ENCODE data around the gene ZNF652.
"Not testable (repeated sequence)": the region's sequence is repeated elsewhere in the genome, so short reads cannot be mapped to it uniquely, and the experiment has no call there.

Gene ZNF652

DNA sequence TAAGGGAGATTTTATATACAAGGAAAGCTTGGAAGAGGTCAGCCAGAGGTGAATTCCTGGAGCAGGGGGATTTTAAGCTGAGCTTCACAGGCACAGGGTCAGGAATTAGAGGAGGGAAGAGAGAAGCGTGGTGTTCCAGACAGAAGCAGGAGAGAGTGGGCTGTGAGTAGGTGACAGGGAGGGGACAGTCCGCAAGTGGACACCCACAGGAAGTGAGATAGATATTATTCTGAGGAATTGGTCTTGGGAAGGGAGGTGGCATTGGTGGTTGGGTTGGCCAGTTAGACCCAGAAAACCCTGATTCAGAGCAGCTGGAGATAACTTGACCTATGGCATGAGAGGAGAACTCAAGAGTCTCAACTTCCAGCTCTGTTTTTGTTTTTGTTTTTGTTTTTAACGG lies 37.9 kb upstream of the ZNF652 start:
- DNase-seq, result no peak
- H3K36me3 ChIP-seq (ENCODE audit: control insufficient read depth, insufficient read depth, low read length), result peaks cover 5% of the 10 kb centered on the region
- no peak overlapping the region for H3K27ac ChIP-seq (ENCODE audit: low read depth, low read length)
- H3K18ac ChIP-seq (ENCODE audit: low read length), result no peak overlapping the region
- no peaks in the 10 kb centered on the region for H3K79me2 ChIP-seq (ENCODE audit: control insufficient read depth, insufficient read depth, low read length)
- H3K79me1 ChIP-seq (ENCODE audit: low read length), result no peaks in the 10 kb centered on the region
- no peak overlapping the region for H2BK5ac ChIP-seq (ENCODE audit: low read length)
- H2BK15ac ChIP-seq (replicated peaks; ENCODE audit: low read depth), result no peak overlapping the region
- no peak overlapping the region for H3K4me2 ChIP-seq (ENCODE audit: low read length)
- WGBS (ENCODE audit: extremely low coverage, insufficient coverage, low lambda C conversion rate), result no CpG with 5 or more reads among the region's 3 CpGs
- H4K5ac ChIP-seq (ENCODE audit: low read length), result no peak overlapping the region
- H3K4me3 ChIP-seq (ENCODE audit: low read length), result no peak overlapping the region
- no peak overlapping the region for H3K9ac ChIP-seq (ENCODE audit: low read length)
- H2AK5ac ChIP-seq (ENCODE audit: low read length), result no peak overlapping the region
- H3K23ac ChIP-seq (ENCODE audit: low read length), result no peak overlapping the region
- no peak overlapping the region for H3K56ac ChIP-seq (ENCODE audit: low read length)
- no peaks in the 10 kb centered on the region for H3K4me1 ChIP-seq (ENCODE audit: control insufficient read depth, low read depth, low read length)
- H3K4ac ChIP-seq (ENCODE audit: low read depth, low read length), result no peak overlapping the region
- H2BK120ac ChIP-seq (ENCODE audit: low read depth, low read length), result no peak overlapping the region
- no peaks in the 10 kb centered on the region for H3K27me3 ChIP-seq (ENCODE audit: insufficient read depth, low read length, poor library complexity)
- H4K8ac ChIP-seq (ENCODE audit: low read depth, low read length), result no peak overlapping the region

DNA sequence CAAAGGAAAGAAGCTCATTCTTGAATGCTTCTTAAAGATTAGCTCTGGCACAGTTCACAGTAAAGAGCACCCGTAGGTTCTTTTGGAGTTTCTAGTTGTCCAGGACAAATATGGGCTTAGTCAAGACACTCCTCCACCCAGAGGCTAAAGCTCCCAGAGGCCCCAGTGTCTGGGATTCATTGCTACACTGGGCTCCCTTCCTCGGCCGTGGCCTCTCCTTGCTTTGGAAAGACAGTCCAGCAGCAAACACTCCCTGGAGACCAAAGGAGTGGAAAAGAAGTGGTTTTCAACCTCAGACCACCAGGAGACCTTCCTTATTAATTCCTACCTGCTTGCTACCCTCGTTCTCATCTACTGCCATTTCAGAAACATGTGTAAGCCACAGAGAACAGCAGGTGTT lies 35.5 kb upstream of the ZNF652 start:
- no peaks in the 10 kb centered on the region for H3K79me1 ChIP-seq (ENCODE audit: low read length)
- H3K79me2 ChIP-seq (ENCODE audit: control insufficient read depth, insufficient read depth, low read length), result no peaks in the 10 kb centered on the region
- no peak overlapping the region for H3K18ac ChIP-seq (ENCODE audit: low read length)
- no peak overlapping the region for H3K23ac ChIP-seq (ENCODE audit: low read length)
- no peak overlapping the region for H3K4me2 ChIP-seq (ENCODE audit: low read length)
- H3K4ac ChIP-seq (ENCODE audit: low read depth, low read length), result no peak overlapping the region
- H3K27ac ChIP-seq (ENCODE audit: low read depth, low read length), result no peak overlapping the region
- H2BK15ac ChIP-seq (replicated peaks; ENCODE audit: low read depth), result no peak overlapping the region
- H4K5ac ChIP-seq (ENCODE audit: low read length), result no peak overlapping the region
- no peaks in the 10 kb centered on the region for H3K27me3 ChIP-seq (ENCODE audit: insufficient read depth, low read length, poor library complexity)
- no peak overlapping the region for H3K4me3 ChIP-seq (ENCODE audit: low read length)
- H2BK120ac ChIP-seq (ENCODE audit: low read depth, low read length), result no peak overlapping the region
- no peaks in the 10 kb centered on the region for H3K36me3 ChIP-seq (ENCODE audit: control insufficient read depth, insufficient read depth, low read length)
- DNase-seq, result no peak
- no peak overlapping the region for H4K8ac ChIP-seq (ENCODE audit: low read depth, low read length)
- H2AK5ac ChIP-seq (ENCODE audit: low read length), result no peak overlapping the region
- H3K56ac ChIP-seq (ENCODE audit: low read length), result no peak overlapping the region
- WGBS (ENCODE audit: extremely low coverage, insufficient coverage, low lambda C conversion rate), result no CpG with 5 or more reads among the region's 4 CpGs
- H2BK5ac ChIP-seq (ENCODE audit: low read length), result no peak overlapping the region
- H3K9ac ChIP-seq (ENCODE audit: low read length), result no peak overlapping the region
- no peaks in the 10 kb centered on the region for H3K4me1 ChIP-seq (ENCODE audit: control insufficient read depth, low read depth, low read length)

DNA sequence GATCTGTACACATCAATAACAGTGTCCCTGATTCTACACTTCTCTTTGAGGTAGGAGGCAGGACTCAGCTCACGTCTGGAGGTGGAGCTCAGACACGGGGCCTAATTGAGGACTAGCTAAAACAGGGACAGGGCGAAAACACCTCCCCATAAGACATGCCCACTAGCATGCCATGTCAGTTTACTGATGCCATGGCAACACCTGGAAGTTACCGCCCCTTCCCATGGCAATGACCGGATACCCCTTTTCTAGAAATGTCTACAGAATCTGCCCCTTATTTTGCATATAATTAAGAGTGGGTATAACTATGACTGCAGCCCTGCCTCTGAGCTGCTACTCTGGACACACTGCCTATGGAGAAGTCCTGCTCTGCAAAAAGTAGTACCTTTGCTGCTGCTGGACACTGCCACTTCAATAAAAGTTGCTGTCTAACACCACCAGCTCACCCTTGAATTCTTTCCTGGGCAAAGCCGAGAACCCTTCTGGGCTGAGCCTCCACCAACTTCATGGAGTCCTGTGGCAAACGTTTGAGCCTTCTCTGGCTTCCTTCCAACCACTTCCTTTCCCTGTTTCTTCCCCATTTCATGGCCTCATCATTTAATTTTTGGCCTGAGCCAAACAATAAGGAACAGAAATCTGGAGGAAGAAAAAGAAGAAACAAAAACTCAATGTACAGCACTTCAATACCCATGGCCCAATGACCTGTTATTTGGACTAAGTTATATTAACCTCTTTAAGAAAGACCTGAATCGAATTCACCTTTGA lies 31.6 kb upstream of the ZNF652 start:
- no peaks in the 10 kb centered on the region for H3K27me3 ChIP-seq (ENCODE audit: insufficient read depth, low read length, poor library complexity)
- no peak overlapping the region for H3K4me3 ChIP-seq (ENCODE audit: low read length)
- no CpG with 5 or more reads among the region's 8 CpGs for WGBS (ENCODE audit: extremely low coverage, insufficient coverage, low lambda C conversion rate)
- no peak for DNase-seq
- no peaks in the 10 kb centered on the region for H3K79me2 ChIP-seq (ENCODE audit: control insufficient read depth, insufficient read depth, low read length)
- H3K79me1 ChIP-seq (ENCODE audit: low read length), result no peaks in the 10 kb centered on the region
- H3K4ac ChIP-seq (ENCODE audit: low read depth, low read length), result no peak overlapping the region
- no peak overlapping the region for H3K4me2 ChIP-seq (ENCODE audit: low read length)
- no peak overlapping the region for H2BK5ac ChIP-seq (ENCODE audit: low read length)
- no peak overlapping the region for H2BK120ac ChIP-seq (ENCODE audit: low read depth, low read length)
- H3K23ac ChIP-seq (ENCODE audit: low read length), result no peak overlapping the region
- H4K8ac ChIP-seq (ENCODE audit: low read depth, low read length), result no peak overlapping the region
- no peak overlapping the region for H2AK5ac ChIP-seq (ENCODE audit: low read length)
- no peak overlapping the region for H3K56ac ChIP-seq (ENCODE audit: low read length)
- H3K4me1 ChIP-seq (ENCODE audit: control insufficient read depth, low read depth, low read length), result no peaks in the 10 kb centered on the region
- H3K9ac ChIP-seq (ENCODE audit: low read length), result no peak overlapping the region
- no peak overlapping the region for H3K18ac ChIP-seq (ENCODE audit: low read length)
- no peak overlapping the region for H2BK15ac ChIP-seq (replicated peaks; ENCODE audit: low read depth)
- no peak overlapping the region for H4K5ac ChIP-seq (ENCODE audit: low read length)
- no peaks in the 10 kb centered on the region for H3K36me3 ChIP-seq (ENCODE audit: control insufficient read depth, insufficient read depth, low read length)
- no peak overlapping the region for H3K27ac ChIP-seq (ENCODE audit: low read depth, low read length)

DNA sequence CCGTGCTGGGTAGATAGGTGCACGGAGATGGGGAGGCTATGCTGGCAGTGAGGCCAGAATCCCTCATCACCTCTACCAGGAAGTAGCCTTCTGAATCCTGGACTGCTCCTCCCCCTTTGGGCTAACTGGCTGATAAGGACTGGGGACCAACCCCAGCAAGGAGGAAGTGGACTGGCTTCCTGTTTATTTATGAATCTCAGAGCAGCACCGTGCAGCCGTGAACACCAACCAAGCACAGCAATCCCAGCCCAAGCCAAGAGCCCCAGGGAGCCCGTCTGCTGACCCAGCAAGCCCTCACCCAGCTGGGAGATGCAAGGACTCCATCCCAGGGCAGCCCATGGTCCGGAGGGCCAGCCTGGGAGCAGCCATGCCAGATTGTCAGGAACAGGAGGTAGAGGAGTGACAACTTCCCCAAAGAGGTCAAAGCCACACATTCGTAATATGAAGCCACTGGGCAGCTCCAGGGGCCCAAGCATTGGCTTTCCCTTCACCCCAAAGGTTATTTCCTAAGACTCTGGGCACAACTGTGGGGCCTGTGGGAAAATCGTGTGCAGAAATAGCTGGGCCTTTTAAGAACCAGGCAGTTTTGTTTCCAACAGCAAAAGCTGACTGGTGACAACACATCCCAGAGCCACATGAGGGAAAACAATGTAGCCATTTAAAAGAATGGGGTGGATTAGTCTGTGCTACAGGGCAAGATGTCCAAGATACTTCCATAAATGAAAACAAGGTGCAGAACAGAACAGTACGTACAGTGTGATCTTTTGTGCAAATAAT lies 28.7 kb upstream of the ZNF652 start:
- no peak overlapping the region for H4K5ac ChIP-seq (ENCODE audit: low read length)
- no peaks in the 10 kb centered on the region for H3K4me1 ChIP-seq (ENCODE audit: control insufficient read depth, low read depth, low read length)
- H3K9ac ChIP-seq (ENCODE audit: low read length), result no peak overlapping the region
- H3K4me2 ChIP-seq (ENCODE audit: low read length), result no peak overlapping the region
- H3K79me2 ChIP-seq (ENCODE audit: control insufficient read depth, insufficient read depth, low read length), result no peaks in the 10 kb centered on the region
- H2BK15ac ChIP-seq (replicated peaks; ENCODE audit: low read depth), result no peak overlapping the region
- no peak overlapping the region for H3K23ac ChIP-seq (ENCODE audit: low read length)
- no peak overlapping the region for H3K4ac ChIP-seq (ENCODE audit: low read depth, low read length)
- no peak overlapping the region for H2AK5ac ChIP-seq (ENCODE audit: low read length)
- no peaks in the 10 kb centered on the region for H3K79me1 ChIP-seq (ENCODE audit: low read length)
- no peaks in the 10 kb centered on the region for H3K36me3 ChIP-seq (ENCODE audit: control insufficient read depth, insufficient read depth, low read length)
- H4K8ac ChIP-seq (ENCODE audit: low read depth, low read length), result no peak overlapping the region
- no CpG with 5 or more reads among the region's 9 CpGs for WGBS (ENCODE audit: extremely low coverage, insufficient coverage, low lambda C conversion rate)
- H3K27ac ChIP-seq (ENCODE audit: low read depth, low read length), result no peak overlapping the region
- DNase-seq, result no peak
- no peak overlapping the region for H2BK120ac ChIP-seq (ENCODE audit: low read depth, low read length)
- H3K56ac ChIP-seq (ENCODE audit: low read length), result no peak overlapping the region
- H3K27me3 ChIP-seq (ENCODE audit: insufficient read depth, low read length, poor library complexity), result no peaks in the 10 kb centered on the region
- no peak overlapping the region for H3K4me3 ChIP-seq (ENCODE audit: low read length)
- H3K18ac ChIP-seq (ENCODE audit: low read length), result no peak overlapping the region
- no peak overlapping the region for H2BK5ac ChIP-seq (ENCODE audit: low read length)

DNA sequence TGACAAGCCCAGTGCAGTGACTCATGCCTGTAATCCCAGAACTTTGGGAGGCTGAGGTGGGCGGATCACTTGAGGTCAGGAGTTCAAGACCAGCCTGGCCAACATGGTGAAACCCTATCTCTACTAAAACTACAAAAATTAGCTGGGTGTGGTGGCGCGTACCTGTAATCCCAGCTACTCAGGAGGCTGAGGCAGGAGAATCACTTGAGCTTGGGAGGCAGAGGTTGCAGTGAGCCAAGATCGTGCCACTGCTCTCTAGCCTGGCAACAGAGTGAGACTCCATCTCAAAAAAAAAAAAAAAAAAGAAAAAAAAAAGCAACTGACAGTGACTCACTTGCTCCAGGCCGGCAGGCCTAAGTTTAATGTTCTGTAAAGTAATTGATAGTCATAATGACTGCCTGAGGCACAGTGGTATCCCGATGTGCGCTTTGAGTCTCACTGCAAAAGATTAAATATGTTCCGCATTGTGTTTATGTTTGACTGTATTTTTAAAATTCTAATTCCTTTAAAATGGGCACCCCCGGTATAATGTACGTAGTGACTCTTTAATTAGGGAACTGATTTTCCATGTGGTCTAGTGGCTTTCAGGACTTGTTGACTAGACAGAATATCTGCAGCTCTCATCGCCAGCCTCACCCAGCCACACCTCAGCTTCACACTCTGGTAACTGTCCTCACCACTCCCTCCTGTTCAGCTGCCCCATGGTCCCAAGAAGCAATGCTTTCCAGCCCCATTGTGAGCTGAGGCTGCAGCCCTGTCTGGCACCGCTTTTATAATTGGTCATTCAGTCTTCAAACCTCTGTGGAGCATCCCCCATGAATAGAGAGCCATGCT lies 27.7 kb upstream of the ZNF652 start:
- H4K5ac ChIP-seq (ENCODE audit: low read length); H3K4ac ChIP-seq (ENCODE audit: low read depth, low read length); H2BK5ac ChIP-seq (ENCODE audit: low read length); H3K4me2 ChIP-seq (ENCODE audit: low read length); H4K8ac ChIP-seq (ENCODE audit: low read depth, low read length); H3K4me3 ChIP-seq (ENCODE audit: low read length); H3K9ac ChIP-seq (ENCODE audit: low read length); H3K27me3 ChIP-seq (ENCODE audit: insufficient read depth, low read length, poor library complexity); H2BK120ac ChIP-seq (ENCODE audit: low read depth, low read length); H3K79me2 ChIP-seq (ENCODE audit: control insufficient read depth, insufficient read depth, low read length); H3K79me1 ChIP-seq (ENCODE audit: low read length); H2AK5ac ChIP-seq (ENCODE audit: low read length); H3K27ac ChIP-seq (ENCODE audit: low read depth, low read length); H3K56ac ChIP-seq (ENCODE audit: low read length); H3K4me1 ChIP-seq (ENCODE audit: control insufficient read depth, low read depth, low read length); H2BK15ac ChIP-seq (replicated peaks; ENCODE audit: low read depth); H3K36me3 ChIP-seq (ENCODE audit: control insufficient read depth, insufficient read depth, low read length); H3K18ac ChIP-seq (ENCODE audit: low read length); DNase-seq; H3K23ac ChIP-seq (ENCODE audit: low read length): not testable (repeated sequence)
- WGBS (ENCODE audit: extremely low coverage, insufficient coverage, low lambda C conversion rate), result no CpG with 5 or more reads among the region's 12 CpGs

All from mesendoderm (in vitro differentiated cells).